Brain microvascular endothelial cell (primary cell): ENCODE results near the gene PLEKHJ1.

Experiments
- DNase-seq: peaks from one replicate; pipeline ENCODE4 v3.0.0-alpha.2; 2020
- H3K27ac ChIP-seq: fragments of 250-450 bp; sonication (Bioruptor Pico); 2 replicates; pipeline ENCODE4 v1.5.1; 2020; ENCODE audit warnings: mild to moderate bottlenecking, moderate library complexity
- H3K27me3 ChIP-seq: fragments of 250-450 bp; sonication (Bioruptor Pico); replicated peaks from 2 replicates; pipeline ENCODE4 v1.5.1; 2020; ENCODE audit warnings: mild to moderate bottlenecking
- H3K36me3 ChIP-seq: fragments of 250-450 bp; sonication (Bioruptor Pico); replicated peaks from 2 replicates; pipeline ENCODE4 v1.5.1; 2020; ENCODE audit warnings: mild to moderate bottlenecking
- H3K4me3 ChIP-seq: 2 replicates; pipeline ENCODE4 v1.5.1; 2011; ENCODE audit warnings: low read depth, mild to moderate bottlenecking, control low read depth, low read length, moderate library complexity
- in situ Hi-C: cut with HindIII; loops from 2 replicates; pipeline ENCODE4 v1.10.0; 2017; ENCODE audit warnings: low sequenced_read_pairs, low pct_ligation_motif_present
- TF ChIP-seq, protein P1 (sequence below): IDR thresholded peaks from 2 replicates; pipeline ENCODE4 v1.5.1; 2011; ENCODE audit warnings: low read depth, mild to moderate bottlenecking, moderate library complexity, low read length, control low read depth, inconsistent platforms; ENCODE audit errors: missing control alignments

Gene PLEKHJ1

DNA sequence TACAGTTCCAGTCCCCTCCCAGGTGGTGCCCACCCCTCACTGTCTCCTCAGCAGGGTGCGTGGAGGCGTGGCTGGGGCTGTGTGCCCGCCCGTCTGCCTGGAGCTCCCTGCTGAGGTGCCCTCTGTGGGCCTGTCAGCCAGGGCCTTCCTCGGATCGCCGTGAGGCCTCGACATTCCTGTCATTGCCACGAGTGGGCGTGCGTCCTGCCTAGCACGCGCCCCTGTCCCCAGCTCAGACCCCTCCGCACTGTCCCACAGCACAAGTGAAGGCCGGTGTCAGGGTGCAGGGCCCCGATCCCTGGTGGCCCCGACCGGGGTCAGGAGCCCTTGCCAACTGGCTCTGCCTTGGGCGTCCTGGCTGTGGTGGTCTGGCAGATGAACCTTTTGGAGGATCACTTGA, 40.2 kb downstream of the PLEKHJ1 start:
- no peak overlapping the region for H3K4me3 ChIP-seq
- no peak for DNase-seq
- TF ChIP-seq, protein P1, sequence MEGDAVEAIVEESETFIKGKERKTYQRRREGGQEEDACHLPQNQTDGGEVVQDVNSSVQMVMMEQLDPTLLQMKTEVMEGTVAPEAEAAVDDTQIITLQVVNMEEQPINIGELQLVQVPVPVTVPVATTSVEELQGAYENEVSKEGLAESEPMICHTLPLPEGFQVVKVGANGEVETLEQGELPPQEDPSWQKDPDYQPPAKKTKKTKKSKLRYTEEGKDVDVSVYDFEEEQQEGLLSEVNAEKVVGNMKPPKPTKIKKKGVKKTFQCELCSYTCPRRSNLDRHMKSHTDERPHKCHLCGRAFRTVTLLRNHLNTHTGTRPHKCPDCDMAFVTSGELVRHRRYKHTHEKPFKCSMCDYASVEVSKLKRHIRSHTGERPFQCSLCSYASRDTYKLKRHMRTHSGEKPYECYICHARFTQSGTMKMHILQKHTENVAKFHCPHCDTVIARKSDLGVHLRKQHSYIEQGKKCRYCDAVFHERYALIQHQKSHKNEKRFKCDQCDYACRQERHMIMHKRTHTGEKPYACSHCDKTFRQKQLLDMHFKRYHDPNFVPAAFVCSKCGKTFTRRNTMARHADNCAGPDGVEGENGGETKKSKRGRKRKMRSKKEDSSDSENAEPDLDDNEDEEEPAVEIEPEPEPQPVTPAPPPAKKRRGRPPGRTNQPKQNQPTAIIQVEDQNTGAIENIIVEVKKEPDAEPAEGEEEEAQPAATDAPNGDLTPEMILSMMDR: no peak
- H3K27ac ChIP-seq: no peak overlapping the region
- H3K27me3 ChIP-seq: no peaks in the 10 kb centered on the region
- in situ Hi-C loops: no loop called here
- peaks cover 44% of the 10 kb centered on the region for H3K36me3 ChIP-seq

DNA sequence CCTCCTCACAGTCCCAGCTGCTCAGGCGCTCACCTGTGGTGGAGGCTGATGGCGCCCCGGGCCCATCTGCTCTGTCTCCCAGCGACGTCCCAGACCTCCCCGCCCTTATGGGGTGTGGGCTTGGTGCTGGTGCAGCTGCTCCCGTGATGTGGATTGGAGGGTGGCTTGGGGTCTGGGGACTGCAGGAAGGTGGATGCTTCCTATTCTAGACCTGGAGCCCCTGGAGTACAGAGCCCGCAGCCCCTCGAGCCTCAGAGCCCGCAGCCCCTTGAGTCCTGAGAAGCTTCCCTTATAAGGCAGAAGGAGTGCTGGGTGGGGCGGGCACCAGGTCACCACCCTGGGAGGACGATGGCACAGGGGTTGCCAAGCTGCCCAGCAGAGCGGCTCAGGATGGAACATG, 40.8 kb downstream of the PLEKHJ1 start:
- H3K4me3 ChIP-seq: no peak overlapping the region
- H3K27me3 ChIP-seq: no peaks in the 10 kb centered on the region
- H3K36me3 ChIP-seq: peaks cover 45% of the 10 kb centered on the region
- DNase-seq: no peak
- H3K27ac ChIP-seq: no peak overlapping the region
- in situ Hi-C loops: no loop called here
- TF ChIP-seq, protein P1: no peak

DNA sequence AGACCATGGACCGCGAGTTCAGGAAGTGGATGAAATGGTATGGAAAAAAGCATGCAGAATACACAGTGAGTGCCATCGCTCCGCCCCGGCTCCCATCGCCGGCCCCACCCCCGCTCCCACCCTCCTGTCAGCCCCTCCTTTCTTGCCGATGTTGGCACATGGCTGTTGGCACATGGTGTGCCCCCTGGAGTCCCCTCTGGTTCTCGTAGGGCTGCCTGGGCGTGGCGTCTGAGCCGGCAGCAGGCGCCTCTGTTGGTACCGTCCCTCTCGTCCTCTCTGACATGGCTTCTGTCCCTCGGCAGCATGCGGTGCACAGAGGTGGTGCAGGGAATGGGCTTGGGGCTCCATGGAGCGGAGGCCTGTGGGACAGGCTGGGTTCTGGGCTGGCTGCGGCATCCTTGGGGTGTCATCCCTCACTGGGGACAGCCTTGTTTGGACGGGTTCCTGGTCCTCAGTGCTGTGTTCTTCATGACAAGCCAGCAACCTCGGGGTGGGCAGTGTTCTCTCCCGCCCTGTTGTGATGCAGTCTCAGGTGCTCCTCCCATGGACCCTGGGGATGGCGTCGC, 41.5 kb downstream of the PLEKHJ1 start:
- TF ChIP-seq, protein P1: no peak
- in situ Hi-C loops: no loop called here
- DNase-seq: no peak
- Histone ChIP-seq H3K36me3 (peaks cover 41% of the 10 kb centered on the region), H3K27ac (no peak overlapping the region), H3K4me3 (no peak overlapping the region), H3K27me3 (no peaks in the 10 kb centered on the region)

DNA sequence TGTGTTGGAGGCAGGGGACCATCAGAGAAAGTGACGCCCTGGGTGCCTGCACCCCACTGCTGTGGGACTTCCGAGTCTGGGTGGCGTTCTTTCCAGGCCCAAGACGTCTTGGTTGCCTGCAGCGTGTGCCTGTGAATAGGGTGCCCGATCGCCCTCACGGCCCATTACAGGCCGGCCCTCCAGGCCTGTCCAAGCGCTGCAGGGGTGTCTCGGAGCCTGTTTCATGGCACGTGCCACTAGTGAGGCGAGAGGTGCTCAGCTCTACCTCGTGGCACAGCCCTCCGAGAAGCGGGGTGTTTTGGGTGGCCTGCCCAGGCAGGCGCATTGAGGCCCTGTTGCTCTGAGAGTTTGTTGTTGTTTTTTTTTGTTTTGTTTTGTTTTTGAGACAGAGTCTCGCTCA, 42.3 kb downstream of the PLEKHJ1 start:
- Histone ChIP-seq H3K36me3 (peaks cover 47% of the 10 kb centered on the region), H3K27ac (no peak overlapping the region), H3K4me3 (no peak overlapping the region), H3K27me3 (no peaks in the 10 kb centered on the region)
- in situ Hi-C loops: no loop called here
- TF ChIP-seq, protein P1: no peak
- no peak for DNase-seq

DNA sequence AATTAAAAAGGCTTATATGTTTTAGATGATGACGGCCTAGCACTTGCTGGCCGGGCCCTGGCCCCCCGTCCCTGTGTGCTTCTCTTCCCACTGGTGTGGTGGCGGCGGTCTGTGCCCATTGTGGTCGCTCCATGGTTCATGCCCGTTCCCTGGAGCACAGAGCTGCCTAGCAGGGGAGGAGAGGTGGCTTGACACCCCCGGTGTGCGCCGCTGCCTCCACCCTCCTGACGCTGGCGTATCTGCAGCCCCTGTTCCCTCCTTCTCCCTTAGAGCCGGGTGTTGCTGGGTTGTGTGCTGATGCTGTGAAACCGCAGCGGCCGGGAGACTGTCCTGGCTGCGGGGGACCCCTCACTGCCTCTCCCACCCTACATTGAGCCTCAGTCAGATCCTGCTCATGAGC, 43.3 kb downstream of the PLEKHJ1 start:
- H3K36me3 ChIP-seq: peaks cover 47% of the 10 kb centered on the region
- H3K4me3 ChIP-seq: no peak overlapping the region
- H3K27me3 ChIP-seq: no peaks in the 10 kb centered on the region
- TF ChIP-seq, protein P1: no peak
- no peak for DNase-seq
- in situ Hi-C loops: no loop called here
- no peak overlapping the region for H3K27ac ChIP-seq
